HL-60/S4 treated with phorbol 12-myristate 13-acetate at 8.2 ng/mL for 4 days and 3 days (cell line): ENCODE results near the gene LIG1.
"Not testable (repeated sequence)": the region's sequence is repeated elsewhere in the genome, so short reads cannot be mapped to it uniquely, and the experiment has no call there.

Experiments
- in situ Hi-C: fragments of 300-500 bp; cut with MboI; formaldehyde crosslinking; loops from 2 replicates; pipeline ENCODE4 v1.15.0; 2022; ENCODE audit warnings: low sequenced_read_pairs

The LIG1 gene

DNA sequence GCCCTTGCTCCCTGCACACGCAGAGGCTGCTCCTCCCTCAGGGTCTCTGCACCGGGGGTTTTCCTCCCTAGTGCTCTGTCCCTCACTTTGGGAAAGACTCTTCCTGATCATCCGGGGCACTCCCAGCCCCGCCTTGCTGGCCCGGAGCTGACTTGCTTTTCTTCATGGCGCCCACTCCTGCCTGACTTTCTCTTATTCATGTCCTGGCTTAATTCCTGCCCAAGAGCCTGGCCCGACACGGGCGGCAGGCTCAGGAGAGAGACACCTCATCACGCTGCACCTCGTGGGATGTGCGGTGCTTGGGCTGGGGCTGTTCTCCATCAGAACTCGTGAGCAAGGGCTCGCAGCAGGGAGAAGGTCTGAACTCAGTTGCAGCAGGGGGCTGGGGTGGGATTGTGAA is 47.7 kb downstream of the LIG1 start:
- in situ Hi-C loops = no loop called here

DNA sequence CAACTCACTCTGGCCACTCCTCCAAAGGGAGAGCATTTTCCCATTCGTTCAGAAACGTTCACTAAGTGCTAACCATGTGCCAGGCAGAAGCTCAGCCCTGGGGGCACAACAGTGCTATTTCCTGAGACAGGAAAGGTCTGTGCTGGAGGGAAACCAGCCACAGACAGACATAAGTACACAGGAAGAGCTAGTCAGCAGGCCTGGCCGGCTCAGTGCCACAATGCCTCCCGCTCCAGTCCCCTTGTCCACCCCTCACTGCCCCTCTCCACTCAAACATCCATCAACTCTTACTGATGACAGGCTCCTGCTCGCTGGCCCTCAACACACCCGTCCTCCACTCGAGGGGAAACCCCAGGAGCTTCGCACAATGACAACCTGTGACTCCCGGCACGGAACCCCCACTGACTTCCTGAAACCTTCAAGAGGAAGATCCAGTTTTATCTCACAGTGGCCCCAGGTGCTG is 48.2 kb downstream of the LIG1 start:
- in situ Hi-C loops = no loop called here

DNA sequence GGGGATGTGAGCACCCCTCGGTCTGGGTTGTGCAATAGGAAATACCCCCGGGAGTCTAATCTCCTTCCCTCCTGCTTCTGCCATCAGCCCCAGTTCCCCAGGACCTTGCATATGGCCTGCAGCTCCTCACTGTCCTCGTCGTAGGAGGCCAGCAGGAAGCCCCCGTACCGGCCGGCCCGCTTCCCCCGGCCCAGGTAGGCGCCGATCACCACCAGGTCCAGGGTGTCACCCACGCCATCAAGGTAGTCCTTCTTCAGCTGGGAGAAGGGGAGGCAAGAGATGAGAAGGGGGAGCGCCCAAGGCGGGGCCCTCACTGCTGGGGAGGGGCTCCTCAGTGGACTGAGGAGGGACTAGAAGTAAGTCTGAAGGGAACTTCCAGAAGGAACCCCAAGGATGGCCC is 49.1 kb downstream of the LIG1 start:
- in situ Hi-C loops = no loop called here

DNA sequence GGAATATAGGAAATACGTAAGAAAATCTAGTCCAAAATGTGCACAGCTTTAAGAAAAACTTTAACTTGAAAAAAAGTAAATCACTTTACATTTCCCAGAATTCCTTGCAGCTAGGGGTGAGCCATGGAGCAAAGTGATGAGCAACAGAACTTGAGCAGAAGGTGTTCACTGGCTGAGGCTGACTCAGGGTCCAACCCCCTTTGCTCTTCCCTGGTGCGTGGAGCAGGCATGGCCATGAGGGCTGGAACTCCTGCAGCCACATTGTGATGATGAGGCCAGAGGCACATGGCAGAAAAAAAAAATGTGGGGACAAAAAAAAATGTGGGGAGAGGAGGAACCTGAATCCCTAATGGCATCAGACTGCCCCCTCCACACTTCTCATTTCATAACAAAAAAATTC is 49.6 kb downstream of the LIG1 start:
- in situ Hi-C loops = no loop called here

DNA sequence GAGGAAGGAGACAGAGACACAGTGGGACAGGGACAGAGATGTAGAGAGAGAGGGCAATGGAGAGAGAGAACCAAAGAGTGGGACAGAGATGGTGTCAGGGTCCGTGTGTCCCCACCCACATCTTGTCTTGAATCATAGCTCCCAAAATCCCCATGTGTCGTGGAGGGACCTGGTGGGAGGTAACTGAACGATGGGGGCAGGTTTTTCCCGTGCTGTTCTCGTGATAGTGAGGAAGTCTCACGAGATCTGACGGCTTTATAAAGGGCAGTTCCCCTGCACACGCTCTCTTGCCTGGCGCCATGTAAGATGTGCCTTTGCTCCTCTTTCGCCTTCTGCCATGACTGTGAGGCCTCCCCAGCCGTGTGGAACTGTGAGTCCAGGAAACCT is 52.0 kb downstream of the LIG1 start:
- in situ Hi-C loops = no loop called here

GRCh38 chr19:48117515-48118130 is 52.5 kb downstream of the LIG1 start:
- in situ Hi-C loops = no loop called here

DNA sequence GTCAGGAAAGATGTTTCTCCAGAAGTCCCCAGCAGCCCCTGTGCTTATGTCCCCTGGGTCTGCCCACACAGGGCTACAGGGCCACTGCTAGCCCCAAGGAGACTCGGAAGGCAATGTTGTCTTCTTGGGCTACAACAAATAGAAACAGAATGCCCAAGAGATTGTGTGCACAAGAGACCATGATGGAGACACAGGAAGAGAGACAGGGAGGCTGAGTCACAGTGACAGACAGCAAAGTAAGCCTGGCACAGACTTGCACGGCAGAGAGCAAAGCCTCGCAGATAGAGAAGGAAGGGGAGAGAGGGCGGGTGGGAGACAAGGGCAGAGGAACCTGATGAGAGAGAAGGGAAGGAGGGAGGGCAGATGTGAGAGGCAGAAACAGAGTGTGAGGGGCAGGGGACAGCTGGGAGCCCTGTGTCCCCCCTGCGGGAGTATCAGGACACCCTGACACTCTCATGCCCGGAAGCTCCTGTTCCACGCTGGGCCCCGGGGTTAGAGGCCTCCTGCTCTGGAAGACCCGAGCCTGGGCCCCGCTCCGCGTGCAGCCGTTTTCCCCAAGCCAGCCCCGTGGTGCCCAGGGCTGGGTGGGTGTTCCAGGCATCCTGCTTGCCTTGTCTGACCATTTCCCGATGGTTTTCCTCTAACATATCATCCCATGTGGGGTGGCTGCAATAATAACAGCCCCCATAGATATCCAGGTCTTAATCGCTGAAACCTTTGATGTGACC is 56.8 kb downstream of the LIG1 start:
- in situ Hi-C loops = no loop called here

- in situ Hi-C loops = no loop called here
These were observed 58.9 kb downstream of the LIG1 start for GRCh38 chr19:48111280-48111679.

DNA sequence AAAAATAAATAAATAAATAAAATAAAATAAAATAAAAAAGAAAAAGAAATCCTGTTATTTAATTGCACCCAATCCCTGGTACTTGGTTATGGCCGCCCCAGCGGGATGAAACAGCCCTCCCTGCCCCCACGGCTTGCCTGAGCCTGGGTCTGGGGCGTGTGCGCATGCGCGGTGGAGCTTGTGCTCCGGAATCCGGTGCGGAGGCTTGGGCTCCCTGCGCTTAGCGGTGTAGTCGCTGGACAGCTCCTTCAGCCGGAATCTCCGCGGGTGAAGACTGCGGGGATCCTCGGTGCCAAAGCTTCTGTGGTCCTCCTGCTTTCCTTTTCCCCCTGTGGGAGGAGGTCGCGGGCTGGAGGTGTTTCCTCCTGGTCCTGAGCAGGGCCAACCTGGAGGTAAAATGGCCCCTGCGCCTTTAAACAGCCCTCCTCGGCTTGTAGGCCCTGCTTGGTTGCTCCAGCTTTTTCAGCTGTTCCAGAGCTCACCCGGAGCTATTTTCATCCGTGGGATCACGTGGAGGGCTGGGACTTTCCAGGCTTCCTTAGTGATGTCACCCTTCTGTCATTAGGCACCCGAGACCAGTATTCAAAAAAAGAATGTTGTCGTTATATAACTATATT is 59.7 kb downstream of the LIG1 start, which contains the start of gene PLA2G4C:
PLA2G4C (minus strand) TSS at position 468 of the 617 bp plus-strand sequence. CDS start 4,288 bp downstream, outside the sequence.
- in situ Hi-C loops = no loop called here

GRCh38 chr19:48108997-48109782 is 61.0 kb downstream of the LIG1 start:
- in situ Hi-C loops = no loop called here

- in situ Hi-C loops = no loop called here
These were observed 66.2 kb downstream of the LIG1 start for GRCh38 chr19:48103922-48104321.

DNA sequence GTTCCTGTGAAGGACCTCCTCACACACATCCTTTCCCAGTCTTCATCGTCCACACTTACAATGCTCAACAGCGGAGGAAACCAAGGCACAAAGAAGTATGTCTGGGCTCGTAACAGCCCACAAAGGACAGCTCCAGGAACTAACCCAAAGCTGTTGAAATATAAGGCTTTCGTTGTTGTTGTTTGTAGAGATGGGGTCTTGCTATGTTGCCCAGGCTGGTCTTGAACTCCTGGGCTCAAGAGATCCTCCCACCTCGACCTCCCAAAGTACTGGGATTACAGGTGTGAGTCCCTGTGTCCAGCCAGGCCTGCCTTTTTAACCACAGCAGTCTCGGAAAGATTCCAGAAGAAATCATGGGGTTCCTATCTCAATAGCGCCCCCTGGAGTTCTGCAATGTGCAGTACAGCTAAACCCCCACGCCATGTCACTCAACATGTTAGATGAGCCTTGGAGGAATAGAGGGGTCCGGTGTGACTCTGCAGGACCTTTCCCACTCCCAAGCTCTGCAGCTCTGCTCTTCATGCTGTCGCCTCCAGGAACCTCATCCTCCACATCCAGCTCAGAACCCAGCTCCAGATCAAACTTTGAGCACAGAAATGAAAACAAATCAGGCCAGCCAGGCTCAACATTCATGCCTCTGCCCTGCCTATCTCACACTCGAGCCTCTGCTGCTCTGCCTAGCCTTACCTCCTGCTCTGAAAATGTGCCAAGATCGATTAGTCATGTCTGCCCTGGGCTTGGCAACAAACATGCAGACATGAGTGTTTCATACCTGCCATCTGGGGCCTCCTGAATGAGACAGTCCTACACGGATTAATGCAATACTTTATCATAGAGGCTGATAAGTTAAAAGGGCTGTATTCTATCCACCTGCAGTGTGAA is 67.0 kb downstream of the LIG1 start:
- in situ Hi-C loops = no loop called here

DNA sequence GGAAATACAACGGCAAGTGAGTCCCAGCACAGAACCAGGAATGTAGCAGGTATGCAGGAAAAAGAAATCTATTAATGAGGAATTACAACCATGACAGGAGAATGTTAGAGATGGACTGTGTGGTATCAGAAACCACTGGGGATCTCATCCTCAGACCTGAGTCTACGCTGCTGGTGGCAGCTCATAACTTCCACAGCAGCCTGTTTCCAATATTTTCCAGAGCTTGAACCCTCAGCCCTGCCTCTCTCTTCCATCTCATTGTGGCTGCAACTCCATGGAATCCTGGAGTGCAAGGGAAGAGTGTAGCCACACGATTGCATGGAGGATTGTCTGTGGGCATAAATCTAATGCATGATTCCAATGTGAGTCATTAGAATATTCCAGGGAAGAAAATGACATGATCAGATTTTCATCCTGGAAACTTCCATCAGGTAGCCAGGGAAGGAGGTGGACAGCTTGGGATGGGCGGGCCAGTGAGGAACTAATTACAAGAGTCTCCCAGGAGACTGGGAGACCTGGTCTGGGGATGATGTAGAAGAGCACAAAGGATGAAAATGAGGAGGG is 74.5 kb downstream of the LIG1 start:
- in situ Hi-C loops = no loop called here

- in situ Hi-C loops = no loop called here
These were observed 75.3 kb downstream of the LIG1 start for GRCh38 chr19:48094855-48095203.

DNA sequence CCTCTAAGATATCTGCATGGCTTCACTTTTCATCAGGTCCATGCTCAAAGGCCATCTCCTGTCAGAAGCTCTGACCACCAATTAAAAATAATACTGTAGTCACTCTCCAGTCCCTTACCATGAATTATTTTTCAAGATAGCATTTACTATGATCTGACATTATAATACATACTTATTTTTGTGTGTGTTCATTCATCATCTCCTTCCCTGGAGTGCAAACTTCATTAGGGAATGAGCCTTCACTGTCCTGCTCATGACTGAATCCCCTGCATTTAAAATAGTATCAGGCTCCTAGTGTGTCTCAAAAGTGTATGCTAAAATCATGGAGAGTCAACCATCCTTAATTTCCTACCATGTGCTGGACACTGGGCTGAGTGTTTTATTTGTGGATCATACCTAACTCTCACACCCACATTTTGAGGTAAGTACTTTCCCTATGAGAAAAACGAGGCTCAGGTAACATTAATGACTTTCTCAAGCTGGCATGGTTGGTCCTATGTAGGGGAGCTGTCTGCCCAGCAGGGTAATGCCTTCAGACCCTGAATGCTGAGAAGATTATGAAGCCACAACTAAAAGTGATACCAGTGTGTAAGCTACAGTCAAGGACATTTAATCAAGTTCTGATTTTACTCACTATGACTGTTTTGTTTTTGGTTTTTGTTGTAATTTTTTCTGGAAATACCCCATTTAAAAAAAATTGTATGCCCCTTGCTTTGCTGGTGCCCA is 75.9 kb downstream of the LIG1 start:
- in situ Hi-C loops = no loop called here

GRCh38 chr19:48091111-48091718 is 78.9 kb downstream of the LIG1 start:
- in situ Hi-C loops = not testable (repeated sequence)

DNA sequence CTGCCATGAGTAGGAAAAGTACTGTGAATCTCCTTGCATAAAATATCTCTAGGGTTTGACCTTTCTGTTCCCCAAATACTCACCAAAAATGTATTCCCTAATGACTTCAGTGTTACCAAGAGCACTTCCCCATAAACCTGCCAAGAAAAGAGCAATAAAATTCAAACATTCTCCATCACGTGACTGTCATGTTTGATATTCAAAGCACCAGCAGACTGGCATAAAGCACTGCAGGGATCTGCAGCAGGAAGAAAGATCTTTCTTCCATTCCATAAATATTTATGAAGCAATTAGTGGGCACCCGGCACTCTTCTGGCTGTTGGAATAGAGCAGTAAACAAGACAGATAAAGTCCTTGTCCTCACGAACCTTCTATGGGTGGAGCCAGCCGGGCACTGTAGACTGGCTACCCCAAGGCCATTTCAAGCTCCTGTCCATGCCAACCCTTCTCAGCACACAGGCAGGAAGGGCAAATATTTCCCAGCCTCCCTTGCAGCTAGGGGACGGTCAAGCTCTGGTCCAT is 79.8 kb downstream of the LIG1 start:
- in situ Hi-C loops = no loop called here

- in situ Hi-C loops = not testable (repeated sequence)
These were observed 81.2 kb downstream of the LIG1 start for GRCh38 chr19:48088991-48089390.
